HEK293T (cell line): Measurements from ENCODE around the gene PCSK5.

ENCODE experiments used
- ARNT ChIP-seq: fragments of 450-650 bp; IDR thresholded peaks from 2 replicates; pipeline ENCODE4 v1.6.1; 2017; ENCODE audit warnings: mild to moderate bottlenecking
- BHLHE40 ChIP-seq: fragments of 450-650 bp; IDR thresholded peaks from 2 replicates; pipeline ENCODE4 v1.6.1; 2016; ENCODE audit warnings: mild to moderate bottlenecking, moderate library complexity, borderline replicate concordance
- ELF4 ChIP-seq: fragments of 450-650 bp; IDR thresholded peaks from 2 replicates; pipeline ENCODE4 v1.6.1; 2017; ENCODE audit warnings: antibody characterized with exemption
- FOXA1 ChIP-seq: fragments of 450-650 bp; IDR thresholded peaks from 2 replicates; pipeline ENCODE4 v1.6.1; 2016; ENCODE audit warnings: mild to moderate bottlenecking
- FOXK2 ChIP-seq: fragments of 450-650 bp; IDR thresholded peaks from 2 replicates; pipeline ENCODE4 v1.6.1; 2016; ENCODE audit warnings: mild to moderate bottlenecking
- FOXM1 ChIP-seq: fragments of 450-650 bp; IDR thresholded peaks from 2 replicates; pipeline ENCODE4 v1.6.1; 2017; ENCODE audit warnings: mild to moderate bottlenecking, borderline replicate concordance
- SP1 ChIP-seq: fragments of 450-650 bp; IDR thresholded peaks from 2 replicates; pipeline ENCODE4 v1.6.1; 2017
- SUZ12 ChIP-seq: fragments of 450-650 bp; IDR thresholded peaks from 2 replicates; pipeline ENCODE4 v1.6.1; 2016; ENCODE audit warnings: mild to moderate bottlenecking
- TARDBP ChIP-seq: fragments of 450-650 bp; IDR thresholded peaks from 2 replicates; pipeline ENCODE4 v1.6.1; 2016
- ZNF384 ChIP-seq: fragments of 450-650 bp; IDR thresholded peaks from 2 replicates; pipeline ENCODE4 v1.6.1; 2016

DNA sequence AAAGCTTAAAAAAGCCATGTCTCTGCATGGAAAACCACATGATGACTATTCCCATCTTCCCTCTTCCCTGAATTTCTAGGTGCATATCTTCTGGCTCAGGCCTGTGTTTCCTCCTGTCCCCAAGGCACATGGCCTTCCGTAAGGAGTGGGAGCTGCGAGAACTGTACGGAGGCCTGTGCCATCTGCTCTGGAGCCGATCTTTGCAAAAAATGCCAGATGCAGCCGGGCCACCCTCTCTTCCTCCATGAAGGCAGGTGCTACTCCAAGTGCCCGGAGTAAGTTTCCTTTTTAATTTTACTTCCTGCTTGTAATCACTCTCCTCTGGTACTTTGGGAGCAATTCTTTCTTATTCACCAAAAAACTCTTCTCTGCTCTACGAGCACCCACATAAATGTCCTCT, 420.1 kb downstream of the PCSK5 start:
- no peak for TF ChIP-seq TARDBP
- no peak for TF ChIP-seq SP1
- TF ChIP-seq FOXM1: no peak
- TF ChIP-seq FOXK2: no peak
- no peak for TF ChIP-seq BHLHE40
- TF ChIP-seq SUZ12: no peak
- TF ChIP-seq FOXA1: no peak
- TF ChIP-seq ARNT: no peak
- TF ChIP-seq ZNF384: no peak
- no peak for TF ChIP-seq ELF4
